GM12878 (cell line): ENCODE results near the gene SNED1.

ENCODE experiments used
- CREM ChIP-seq: IDR thresholded peaks from 2 replicates; pipeline ENCODE4 v1.6.1; 2014; ENCODE audit warnings: antibody characterized with exemption, low read depth
- DPF2 ChIP-seq: fragments of 450-650 bp; IDR thresholded peaks from 2 replicates; pipeline ENCODE4 v1.6.1; 2017; ENCODE audit warnings: mild to moderate bottlenecking
- EP300 ChIP-seq, 2 experiments: fragments of 150-350 bp in 1 of 2; IDR thresholded peaks; 2 replicates each; pipeline ENCODE4 v1.6.1; 2011 to 2012; ENCODE audit warnings: low read depth in 2 of 2, low read length in 2 of 2, borderline replicate concordance in 1 of 2, improper control_type of control experiment in 1 of 2, inconsistent platforms in 1 of 2; ENCODE audit not compliant: control insufficient read depth in 1 of 2
- EZH2 ChIP-seq: IDR thresholded peaks from 2 replicates; pipeline ENCODE4 v1.6.1; 2012; ENCODE audit warnings: low read depth, mild to moderate bottlenecking, control low read depth, inconsistent platforms, low read length, borderline replicate concordance; ENCODE audit not compliant: control insufficient read depth
- GATAD2B ChIP-seq: fragments of 450-650 bp; conservative IDR thresholded peaks from 2 replicates; pipeline ENCODE4 v1.6.1; 2017; ENCODE audit warnings: low read depth, mild to moderate bottlenecking, moderate library complexity
- HDGF ChIP-seq: fragments of 450-650 bp; IDR thresholded peaks from 2 replicates; pipeline ENCODE4 v1.6.1; 2016; ENCODE audit warnings: antibody characterized with exemption
- MXI1 ChIP-seq: fragments of 150-350 bp; IDR thresholded peaks from 2 replicates; pipeline ENCODE4 v1.6.1; 2011; ENCODE audit warnings: low read depth, mild to moderate bottlenecking, inconsistent platforms, low read length, improper control_type of control experiment
- POLR2AphosphoS5 ChIP-seq: IDR thresholded peaks from 2 replicates; pipeline ENCODE4 v1.6.1; 2011; ENCODE audit warnings: mild to moderate bottlenecking, low read length, inconsistent platforms
- TARDBP ChIP-seq: IDR thresholded peaks from 2 replicates; pipeline ENCODE4 v1.6.1; 2016; ENCODE audit warnings: borderline replicate concordance
- YY1 ChIP-seq: IDR thresholded peaks from 2 replicates; pipeline ENCODE4 v1.6.1; 2011; ENCODE audit warnings: low read depth, mild to moderate bottlenecking, low read length
- TF ChIP-seq, protein P1 (sequence below), 3 experiments: IDR thresholded peaks in 2 of 3; conservative IDR thresholded peaks in 1 of 3; 2 replicates each; pipeline ENCODE4 v1.5.1; 2011; ENCODE audit warnings: low read depth in 3 of 3, low read length in 3 of 3, mild to moderate bottlenecking in 3 of 3, control low read depth in 2 of 3, moderate library complexity in 2 of 3, inconsistent platforms in 1 of 3, mixed read lengths in 1 of 3; ENCODE audit not compliant: control insufficient read depth in 2 of 3, insufficient read depth in 1 of 3; ENCODE audit errors: extremely low read depth in 1 of 3

DNA sequence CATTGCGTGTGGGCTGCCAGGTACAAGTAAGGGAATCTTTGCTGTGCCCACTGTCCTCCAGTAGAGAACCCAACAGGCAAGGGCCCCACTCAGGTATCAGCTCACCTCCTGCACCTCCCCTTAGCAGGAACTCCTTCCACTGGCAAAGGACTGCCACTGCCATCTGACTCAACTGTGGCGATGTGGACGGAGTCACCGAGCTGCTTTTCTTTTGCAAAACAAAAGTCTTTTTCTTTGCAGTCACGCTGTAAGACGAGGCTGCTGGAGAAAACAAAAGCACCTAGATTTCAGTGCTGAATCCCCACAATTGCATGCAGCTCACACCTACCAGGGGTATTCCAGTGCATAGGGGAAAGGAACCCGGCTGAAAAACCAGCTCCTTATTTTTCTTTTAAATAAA lies 95.8 kb downstream of the SNED1 start:
- no peak for TF ChIP-seq EP300 (IDR thresholded peaks at IDR 0.05; ENCODE audit: borderline replicate concordance in 1 of 2, control insufficient read depth in 1 of 2, low read depth in 2 of 2, low read length in 2 of 2)
- no peak for TF ChIP-seq GATAD2B
- no peak for TF ChIP-seq CREM
- no peak for TF ChIP-seq TARDBP
- TF ChIP-seq YY1: no peak
- no peak for TF ChIP-seq POLR2AphosphoS5
- no peak for TF ChIP-seq HDGF
- no peak for TF ChIP-seq DPF2
- TF ChIP-seq, protein P1, sequence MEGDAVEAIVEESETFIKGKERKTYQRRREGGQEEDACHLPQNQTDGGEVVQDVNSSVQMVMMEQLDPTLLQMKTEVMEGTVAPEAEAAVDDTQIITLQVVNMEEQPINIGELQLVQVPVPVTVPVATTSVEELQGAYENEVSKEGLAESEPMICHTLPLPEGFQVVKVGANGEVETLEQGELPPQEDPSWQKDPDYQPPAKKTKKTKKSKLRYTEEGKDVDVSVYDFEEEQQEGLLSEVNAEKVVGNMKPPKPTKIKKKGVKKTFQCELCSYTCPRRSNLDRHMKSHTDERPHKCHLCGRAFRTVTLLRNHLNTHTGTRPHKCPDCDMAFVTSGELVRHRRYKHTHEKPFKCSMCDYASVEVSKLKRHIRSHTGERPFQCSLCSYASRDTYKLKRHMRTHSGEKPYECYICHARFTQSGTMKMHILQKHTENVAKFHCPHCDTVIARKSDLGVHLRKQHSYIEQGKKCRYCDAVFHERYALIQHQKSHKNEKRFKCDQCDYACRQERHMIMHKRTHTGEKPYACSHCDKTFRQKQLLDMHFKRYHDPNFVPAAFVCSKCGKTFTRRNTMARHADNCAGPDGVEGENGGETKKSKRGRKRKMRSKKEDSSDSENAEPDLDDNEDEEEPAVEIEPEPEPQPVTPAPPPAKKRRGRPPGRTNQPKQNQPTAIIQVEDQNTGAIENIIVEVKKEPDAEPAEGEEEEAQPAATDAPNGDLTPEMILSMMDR (IDR thresholded peaks at IDR 0.05 in 2 of 3, conservative IDR thresholded peaks at IDR 0.05 in 1 of 3; ENCODE audit: control insufficient read depth in 2 of 3, extremely low read depth in 1 of 3, insufficient read depth in 1 of 3, low read depth in 3 of 3, low read length in 3 of 3): no peak
- no peak for TF ChIP-seq MXI1
- TF ChIP-seq EZH2: no peak
